GM12865 (cell line): ENCODE data around the gene CHCHD6.

Experiments used
- DNase-seq: peaks from one replicate; pipeline ENCODE4 v3.0.0; 2010; ENCODE audit warnings: low read depth
- H3K4me3 ChIP-seq: 2 replicates; pipeline ENCODE4 v1.5.1; 2011; ENCODE audit warnings: mild to moderate bottlenecking, low read depth, low read length, control low read depth
- TF ChIP-seq, protein P1 (sequence below): IDR thresholded peaks from 2 replicates; pipeline ENCODE4 v1.5.1; 2011; ENCODE audit warnings: low read length, control low read depth, low read depth, inconsistent platforms; ENCODE audit not compliant: insufficient read depth; ENCODE audit errors: missing control alignments

The CHCHD6 gene

DNA sequence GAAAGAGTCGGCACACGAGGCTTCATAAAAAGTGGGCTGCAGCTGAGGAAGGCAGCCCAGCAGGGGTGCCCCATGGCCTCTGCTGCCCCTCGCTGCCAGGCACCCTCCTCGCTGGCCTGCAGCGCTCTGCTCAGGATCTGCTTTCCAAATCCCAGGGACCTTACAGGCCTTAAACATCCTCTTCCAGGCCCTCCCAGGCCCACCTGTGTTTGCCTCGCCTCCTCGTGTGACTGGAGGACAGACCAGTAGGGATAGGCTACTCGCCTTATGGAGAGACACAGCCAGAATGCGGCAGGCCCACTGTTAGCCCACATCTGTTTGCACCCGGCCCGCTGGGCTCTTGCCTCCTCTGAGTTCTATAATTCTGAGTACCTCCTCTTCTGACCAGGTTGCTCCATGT is 154.4 kb downstream of the CHCHD6 start:
- H3K4me3 ChIP-seq, result no peak overlapping the region
- TF ChIP-seq, protein P1, sequence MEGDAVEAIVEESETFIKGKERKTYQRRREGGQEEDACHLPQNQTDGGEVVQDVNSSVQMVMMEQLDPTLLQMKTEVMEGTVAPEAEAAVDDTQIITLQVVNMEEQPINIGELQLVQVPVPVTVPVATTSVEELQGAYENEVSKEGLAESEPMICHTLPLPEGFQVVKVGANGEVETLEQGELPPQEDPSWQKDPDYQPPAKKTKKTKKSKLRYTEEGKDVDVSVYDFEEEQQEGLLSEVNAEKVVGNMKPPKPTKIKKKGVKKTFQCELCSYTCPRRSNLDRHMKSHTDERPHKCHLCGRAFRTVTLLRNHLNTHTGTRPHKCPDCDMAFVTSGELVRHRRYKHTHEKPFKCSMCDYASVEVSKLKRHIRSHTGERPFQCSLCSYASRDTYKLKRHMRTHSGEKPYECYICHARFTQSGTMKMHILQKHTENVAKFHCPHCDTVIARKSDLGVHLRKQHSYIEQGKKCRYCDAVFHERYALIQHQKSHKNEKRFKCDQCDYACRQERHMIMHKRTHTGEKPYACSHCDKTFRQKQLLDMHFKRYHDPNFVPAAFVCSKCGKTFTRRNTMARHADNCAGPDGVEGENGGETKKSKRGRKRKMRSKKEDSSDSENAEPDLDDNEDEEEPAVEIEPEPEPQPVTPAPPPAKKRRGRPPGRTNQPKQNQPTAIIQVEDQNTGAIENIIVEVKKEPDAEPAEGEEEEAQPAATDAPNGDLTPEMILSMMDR, result no peak
- no peak for DNase-seq

DNA sequence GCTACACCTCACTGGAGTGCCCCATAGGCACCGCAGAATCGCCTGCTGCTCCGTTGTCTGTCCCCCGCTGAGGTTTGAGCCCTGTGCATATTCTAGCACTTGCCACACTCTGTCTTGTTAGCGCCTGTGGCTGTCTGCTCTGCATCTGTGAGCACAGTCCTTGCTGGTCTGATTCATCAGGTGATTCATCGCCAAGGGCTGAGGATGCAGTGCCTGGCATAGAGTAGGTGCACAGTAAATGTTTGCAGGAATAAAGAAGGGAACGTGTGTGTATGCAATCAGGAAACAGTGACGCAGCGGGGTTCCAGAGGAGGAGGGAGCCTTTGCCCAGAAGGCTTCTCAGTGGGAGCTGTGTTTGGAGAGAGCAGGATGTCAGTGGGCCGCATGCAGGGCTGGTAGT is 154.8 kb downstream of the CHCHD6 start:
- H3K4me3 ChIP-seq, result no peak overlapping the region
- TF ChIP-seq, protein P1, result no peak
- DNase-seq, result no peak

DNA sequence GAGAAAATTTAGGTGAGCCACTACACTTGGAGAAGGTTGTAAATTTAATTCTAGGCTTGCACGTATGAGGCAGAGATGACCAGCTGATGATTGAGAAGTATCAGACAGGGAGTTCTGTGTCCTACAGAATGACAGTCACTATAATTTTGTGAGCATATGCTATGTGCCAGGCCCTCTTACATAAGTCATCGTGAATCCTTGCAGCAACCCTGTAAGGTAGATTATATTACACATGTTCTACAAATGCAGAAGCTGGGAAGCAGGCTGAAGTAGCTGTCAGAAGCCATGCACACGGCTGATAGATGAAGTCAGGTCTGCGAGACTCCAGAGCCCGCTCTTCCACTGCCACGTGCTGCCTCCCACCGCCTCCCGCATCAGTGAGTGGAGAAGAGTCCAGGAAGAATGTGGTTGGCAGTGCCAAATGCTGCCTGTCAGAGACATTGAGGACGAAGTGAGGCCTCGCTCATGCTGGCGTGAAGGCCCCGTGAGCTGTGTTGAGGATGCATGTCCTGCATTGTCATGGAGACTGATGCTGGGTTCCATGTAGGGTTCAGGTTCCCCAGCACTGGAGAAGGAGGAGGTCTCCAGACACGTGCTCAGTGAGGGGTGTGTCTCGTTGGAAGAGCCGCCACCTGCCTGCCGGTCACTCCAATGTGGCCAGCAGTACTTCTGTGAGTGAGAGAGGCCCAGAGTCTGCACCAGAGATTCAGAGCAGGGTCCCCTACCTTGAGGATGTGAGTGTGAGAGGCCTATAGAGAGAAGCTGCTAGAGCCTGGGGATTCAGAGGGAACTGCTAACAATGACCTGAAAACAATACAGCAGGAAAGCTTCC is 155.6 kb downstream of the CHCHD6 start:
- H3K4me3 ChIP-seq, result no peak overlapping the region
- DNase-seq, result no peak
- TF ChIP-seq, protein P1, result no peak

DNA sequence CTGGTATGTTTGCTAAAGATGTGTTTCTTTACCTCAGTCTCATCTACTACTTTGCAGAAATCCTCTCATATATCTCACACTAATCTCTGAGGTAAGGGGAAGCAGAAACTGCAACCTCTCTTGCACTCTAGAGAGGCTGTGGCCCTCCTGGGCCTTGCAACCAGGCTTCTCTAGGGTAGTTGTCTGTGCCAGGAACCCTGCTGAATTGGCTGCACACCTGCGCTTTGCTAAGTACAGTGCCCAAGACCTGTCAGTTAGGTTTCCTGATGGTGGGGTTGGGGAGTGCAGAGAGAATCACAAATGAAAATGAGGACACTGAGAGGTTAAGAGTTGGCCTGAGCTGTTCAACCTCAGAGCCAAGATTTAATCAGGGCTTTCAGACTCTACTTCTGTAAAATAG is 161.7 kb downstream of the CHCHD6 start:
- no peak for DNase-seq
- H3K4me3 ChIP-seq, result no peak overlapping the region
- TF ChIP-seq, protein P1, result no peak

DNA sequence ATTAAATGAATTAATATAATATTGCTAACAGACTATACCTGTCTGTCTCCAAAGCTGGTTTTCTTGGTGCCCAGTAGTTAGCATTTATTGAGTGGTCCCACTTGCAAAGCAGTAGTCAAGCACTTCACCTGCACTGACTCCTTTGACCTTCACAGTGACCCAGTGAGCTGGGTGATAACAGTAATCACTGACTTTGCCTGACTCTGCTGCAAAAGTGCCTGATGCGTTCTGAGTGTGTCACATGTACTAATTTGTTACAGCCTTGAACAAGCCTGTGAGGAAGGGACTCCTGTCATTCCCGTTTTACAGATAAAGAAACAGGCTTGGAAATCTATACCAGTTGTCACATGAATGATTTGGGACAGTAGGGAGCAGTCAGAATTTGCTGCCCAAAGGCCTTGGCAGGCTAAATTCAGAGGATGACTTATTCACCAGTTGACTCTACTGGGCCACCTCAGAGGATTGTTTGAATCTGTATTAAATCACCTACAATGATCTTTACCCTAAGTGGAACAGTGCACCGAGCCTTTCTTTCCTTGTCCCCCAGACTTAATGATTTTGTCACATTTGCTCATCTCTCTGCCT is 162.2 kb downstream of the CHCHD6 start:
- no peak for DNase-seq
- H3K4me3 ChIP-seq, result no peak overlapping the region
- TF ChIP-seq, protein P1, result no peak

DNA sequence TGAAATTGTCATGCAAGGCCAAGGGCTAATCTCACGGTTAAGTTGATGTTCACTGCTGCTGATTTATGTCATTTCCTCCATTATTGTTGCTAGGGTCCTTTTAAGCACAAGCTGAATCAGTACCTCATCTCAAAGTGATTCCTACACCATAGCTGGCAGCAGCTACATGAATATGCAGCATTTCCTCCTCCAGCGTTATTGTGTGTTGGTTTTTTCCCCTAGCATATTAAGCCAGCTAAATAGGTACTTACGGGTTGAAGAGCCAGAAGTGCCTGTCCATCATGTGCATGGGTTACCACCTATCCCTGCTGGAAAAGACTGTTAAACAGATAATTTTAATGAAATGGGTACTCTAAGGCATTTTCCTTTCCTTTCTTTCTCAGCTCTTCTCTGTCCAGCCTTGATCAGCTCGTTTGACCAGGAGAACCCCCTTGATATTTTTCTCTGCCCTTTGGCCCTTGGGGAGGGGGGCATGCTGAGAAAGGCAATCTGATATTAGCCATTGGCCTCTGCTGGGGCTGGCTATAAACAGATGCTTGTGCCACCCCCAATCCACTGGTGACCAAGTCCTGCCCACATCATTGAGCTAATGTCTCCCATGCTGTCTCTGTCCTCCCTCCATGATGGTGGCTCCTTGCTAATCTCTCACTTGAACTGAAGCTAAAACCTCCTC is 163.3 kb downstream of the CHCHD6 start:
- no peak for DNase-seq
- TF ChIP-seq, protein P1, result no peak
- H3K4me3 ChIP-seq, result no peak overlapping the region

DNA sequence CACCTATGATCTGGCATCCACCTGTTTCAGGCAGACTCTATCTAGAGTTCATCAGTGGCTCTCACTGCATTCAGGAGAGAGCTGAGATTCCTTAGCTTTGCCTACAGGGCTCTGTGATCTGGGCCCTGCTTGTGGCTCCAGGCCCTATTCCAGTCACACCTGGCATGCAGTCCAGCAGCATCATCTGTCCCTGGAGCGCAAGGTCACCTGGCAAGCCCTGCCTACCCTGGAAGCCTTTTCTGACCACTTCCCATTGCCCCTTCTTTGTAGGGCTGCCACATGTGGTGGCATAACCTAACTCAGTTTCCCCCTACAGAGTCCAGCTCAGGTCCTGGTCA is 163.8 kb downstream of the CHCHD6 start:
- no peak overlapping the region for H3K4me3 ChIP-seq
- no peak for DNase-seq
- TF ChIP-seq, protein P1, result no peak
